Activated naive CD8-positive, alpha-beta T cell (primary cell): ENCODE results near the gene C12orf50.

Source experiments
- H3K27ac Mint-ChIP-seq: one replicate; pipeline ENCODE4 v1.8.0; 2021; ENCODE audit warnings: mixed read lengths
- H3K27me3 Mint-ChIP-seq: one replicate; pipeline ENCODE4 v1.8.0; 2021; ENCODE audit warnings: mixed read lengths
- H3K36me3 Mint-ChIP-seq: one replicate; pipeline ENCODE4 v1.8.0; 2021; ENCODE audit warnings: mixed read lengths
- H3K4me1 Mint-ChIP-seq: one replicate; pipeline ENCODE4 v1.8.0; 2021; ENCODE audit warnings: low read depth, mixed read lengths
- H3K4me3 Mint-ChIP-seq: one replicate; pipeline ENCODE4 v1.8.0; 2021; ENCODE audit warnings: mild to moderate bottlenecking, mixed read lengths
- H3K9me3 Mint-ChIP-seq: one replicate; pipeline ENCODE4 v1.8.0; 2021; ENCODE audit warnings: low read depth, mixed read lengths

C12orf50 gene

DNA sequence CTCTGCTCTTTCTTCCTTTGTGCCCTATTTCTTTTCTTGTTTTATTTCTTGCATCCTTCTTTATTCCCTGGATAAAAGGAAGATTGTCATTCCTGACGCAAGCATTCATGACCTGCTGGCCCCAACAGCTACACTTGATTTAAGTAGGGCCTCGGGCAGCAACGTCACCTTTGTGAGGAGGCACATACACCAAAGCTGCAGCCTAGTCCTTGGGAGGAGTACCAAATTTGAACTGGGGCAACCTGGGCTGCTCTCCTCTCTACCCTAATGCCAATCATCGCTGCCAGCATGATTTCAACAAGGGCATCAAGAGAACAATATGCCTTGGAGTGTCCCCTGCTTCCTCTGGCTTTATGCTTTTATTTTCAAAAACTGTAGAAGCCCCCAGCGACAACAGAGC is 76.4 kb downstream of the C12orf50 start:
- Mint-ChIP-seq H3K36me3 (no peaks in the 10 kb centered on the region), H3K4me3 (no peak overlapping the region), H3K9me3 (no peaks in the 10 kb centered on the region), H3K27me3 (peaks cover 2% of the 10 kb centered on the region), H3K27ac (no peak overlapping the region), H3K4me1 (no peaks in the 10 kb centered on the region)

DNA sequence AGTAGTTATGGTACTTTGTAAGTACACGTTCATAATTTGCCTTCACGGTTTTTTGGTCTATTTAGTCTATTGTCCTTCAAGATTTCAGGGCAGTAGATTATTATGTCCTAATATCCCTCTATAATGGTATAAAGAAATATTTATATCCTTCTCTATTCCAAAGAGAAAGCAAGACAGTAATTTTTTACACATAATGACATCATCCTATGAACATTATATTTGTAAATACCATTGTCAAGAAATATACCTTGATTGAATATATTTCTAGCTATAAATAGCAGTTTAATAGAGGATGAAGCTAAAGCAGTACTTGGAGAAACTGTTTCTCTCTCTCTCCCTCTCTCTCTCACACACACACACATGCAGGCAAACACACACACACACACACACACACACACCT is 77.0 kb downstream of the C12orf50 start:
- Mint-ChIP-seq H3K4me1 (no peaks in the 10 kb centered on the region), H3K27me3 (peaks cover 2% of the 10 kb centered on the region), H3K9me3 (no peaks in the 10 kb centered on the region), H3K4me3 (no peak overlapping the region), H3K36me3 (no peaks in the 10 kb centered on the region), H3K27ac (no peak overlapping the region)

DNA sequence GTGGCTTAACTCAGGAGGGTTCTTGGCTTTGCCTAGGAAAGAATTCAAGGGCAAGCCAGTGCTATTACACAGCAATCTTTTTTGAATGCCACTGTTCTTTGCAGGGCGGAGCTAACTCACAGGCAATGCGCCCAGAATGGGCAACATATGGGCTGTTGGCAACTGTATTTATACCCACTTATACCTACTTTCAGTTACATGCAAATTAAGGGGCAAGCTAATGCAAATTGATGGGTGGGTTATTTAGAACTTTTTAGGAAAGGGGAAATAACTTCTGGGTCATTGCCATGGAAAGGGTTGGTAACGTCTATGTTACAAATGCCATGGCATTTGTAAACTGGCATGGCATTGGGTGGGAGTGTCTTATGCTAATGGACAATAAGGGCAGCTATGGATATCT is 85.4 kb downstream of the C12orf50 start:
- H3K4me3 Mint-ChIP-seq = no peak overlapping the region
- no peaks in the 10 kb centered on the region for H3K27me3 Mint-ChIP-seq
- H3K4me1 Mint-ChIP-seq = no peaks in the 10 kb centered on the region
- no peaks in the 10 kb centered on the region for H3K9me3 Mint-ChIP-seq
- no peak overlapping the region for H3K27ac Mint-ChIP-seq
- no peaks in the 10 kb centered on the region for H3K36me3 Mint-ChIP-seq

DNA sequence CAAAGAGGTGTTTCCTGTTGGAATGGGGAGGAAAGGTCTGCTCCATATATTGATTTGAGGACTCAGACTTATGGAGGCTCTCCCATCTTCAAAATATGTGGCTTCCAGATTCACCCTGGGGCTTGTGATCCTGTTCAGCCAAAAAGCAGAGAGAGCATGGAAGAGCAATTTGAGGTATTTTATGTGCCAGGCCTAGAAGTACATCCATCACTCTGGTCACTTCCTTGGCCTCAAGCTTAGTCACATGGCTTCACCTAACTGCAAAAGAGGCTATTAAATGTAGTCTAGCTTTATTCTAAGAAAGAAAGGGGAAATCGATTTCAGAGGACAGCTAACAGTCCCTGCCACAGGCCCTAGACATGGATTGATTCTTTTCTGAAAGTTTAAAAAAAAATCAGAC is 86.2 kb downstream of the C12orf50 start:
- no peaks in the 10 kb centered on the region for H3K4me1 Mint-ChIP-seq
- H3K27ac Mint-ChIP-seq = no peak overlapping the region
- H3K9me3 Mint-ChIP-seq = no peaks in the 10 kb centered on the region
- no peak overlapping the region for H3K4me3 Mint-ChIP-seq
- no peaks in the 10 kb centered on the region for H3K36me3 Mint-ChIP-seq
- no peaks in the 10 kb centered on the region for H3K27me3 Mint-ChIP-seq

DNA sequence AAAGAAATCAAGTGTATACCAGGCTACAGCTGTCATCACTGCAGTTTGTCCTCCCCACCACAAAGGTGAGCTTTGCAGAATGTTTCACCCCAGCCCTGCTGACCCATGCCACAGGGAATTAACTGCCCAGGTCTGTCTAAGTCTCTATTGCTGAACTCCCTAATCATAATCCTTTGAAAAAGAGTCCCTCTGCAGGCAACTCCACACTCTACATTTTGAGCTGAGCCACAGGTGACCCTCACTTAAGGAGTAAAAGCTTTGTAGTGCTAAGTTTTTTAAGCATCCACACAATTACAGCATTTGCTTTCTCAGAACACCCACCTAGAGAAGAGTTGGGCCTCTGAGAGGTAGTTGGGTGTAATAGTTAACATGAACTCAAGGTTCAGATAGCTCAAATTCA is 90.0 kb downstream of the C12orf50 start:
- Mint-ChIP-seq H3K27me3 (no peaks in the 10 kb centered on the region), H3K36me3 (no peaks in the 10 kb centered on the region), H3K4me3 (no peak overlapping the region), H3K27ac (no peak overlapping the region), H3K4me1 (no peaks in the 10 kb centered on the region), H3K9me3 (peaks cover 3% of the 10 kb centered on the region)

DNA sequence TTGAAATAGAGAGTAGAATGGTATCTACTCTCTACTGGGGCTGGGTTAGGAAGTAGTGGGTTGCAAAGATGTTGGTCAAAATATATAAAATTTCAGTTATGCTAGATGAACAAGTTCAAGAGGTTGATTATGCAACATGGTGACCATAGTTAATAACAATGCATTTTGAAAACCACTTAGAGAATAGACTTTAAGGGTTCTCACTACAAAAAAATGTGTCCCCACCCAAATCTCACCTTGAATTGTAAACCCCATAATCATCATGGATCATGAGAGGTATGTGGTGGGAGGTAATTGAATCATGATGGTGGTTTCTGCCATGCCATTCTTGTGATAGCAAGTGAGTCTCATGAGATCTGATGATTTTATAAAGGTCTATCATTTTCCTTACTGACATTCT is 94.0 kb downstream of the C12orf50 start:
- H3K4me3 Mint-ChIP-seq = no peak overlapping the region
- no peaks in the 10 kb centered on the region for H3K36me3 Mint-ChIP-seq
- H3K27me3 Mint-ChIP-seq = no peaks in the 10 kb centered on the region
- H3K27ac Mint-ChIP-seq = no peak overlapping the region
- H3K9me3 Mint-ChIP-seq = peaks cover 3% of the 10 kb centered on the region
- no peaks in the 10 kb centered on the region for H3K4me1 Mint-ChIP-seq

DNA sequence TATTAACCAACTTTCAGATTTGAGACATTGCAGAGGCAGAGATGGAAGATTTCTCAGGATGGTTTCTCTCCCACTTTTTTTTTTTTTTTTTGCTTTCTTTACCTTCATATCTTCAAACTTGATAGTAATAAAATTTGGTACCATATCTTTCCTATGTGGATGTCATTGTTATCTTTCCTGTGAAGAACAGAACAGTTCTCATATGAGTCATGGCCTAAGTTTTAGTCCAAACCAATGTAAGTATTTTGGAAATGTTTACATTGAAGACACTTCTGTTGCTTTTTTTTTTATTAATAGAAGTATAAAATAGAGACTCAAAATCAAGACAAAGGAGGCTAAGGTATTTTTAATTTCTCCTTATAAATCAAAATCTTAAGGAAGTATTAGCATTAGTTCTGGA is 95.2 kb downstream of the C12orf50 start:
- Mint-ChIP-seq H3K9me3 (peaks cover 3% of the 10 kb centered on the region), H3K4me1 (no peaks in the 10 kb centered on the region), H3K4me3 (no peak overlapping the region), H3K27me3 (no peaks in the 10 kb centered on the region), H3K36me3 (no peaks in the 10 kb centered on the region), H3K27ac (no peak overlapping the region)

DNA sequence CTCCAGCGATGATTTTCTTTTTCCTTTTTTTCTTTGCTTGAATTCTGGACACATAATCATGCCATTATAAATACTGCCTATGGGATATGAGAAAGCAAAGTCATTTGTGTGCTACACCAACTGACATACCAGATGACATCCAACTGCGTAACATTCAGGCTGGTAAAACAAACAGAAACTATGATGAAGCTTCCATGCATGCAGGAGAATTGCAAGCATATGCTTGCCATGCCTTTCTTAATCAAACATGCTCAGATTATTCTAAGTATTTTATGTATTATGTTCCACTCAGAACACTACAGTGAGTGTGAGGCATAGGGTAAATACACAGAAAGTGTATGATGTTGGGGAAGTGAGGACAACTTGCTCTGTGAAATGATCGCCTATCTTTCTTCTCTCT is 97.4 kb downstream of the C12orf50 start:
- no peak overlapping the region for H3K27ac Mint-ChIP-seq
- peaks cover 3% of the 10 kb centered on the region for H3K9me3 Mint-ChIP-seq
- no peak overlapping the region for H3K4me3 Mint-ChIP-seq
- no peaks in the 10 kb centered on the region for H3K4me1 Mint-ChIP-seq
- no peaks in the 10 kb centered on the region for H3K36me3 Mint-ChIP-seq
- H3K27me3 Mint-ChIP-seq = no peaks in the 10 kb centered on the region

DNA sequence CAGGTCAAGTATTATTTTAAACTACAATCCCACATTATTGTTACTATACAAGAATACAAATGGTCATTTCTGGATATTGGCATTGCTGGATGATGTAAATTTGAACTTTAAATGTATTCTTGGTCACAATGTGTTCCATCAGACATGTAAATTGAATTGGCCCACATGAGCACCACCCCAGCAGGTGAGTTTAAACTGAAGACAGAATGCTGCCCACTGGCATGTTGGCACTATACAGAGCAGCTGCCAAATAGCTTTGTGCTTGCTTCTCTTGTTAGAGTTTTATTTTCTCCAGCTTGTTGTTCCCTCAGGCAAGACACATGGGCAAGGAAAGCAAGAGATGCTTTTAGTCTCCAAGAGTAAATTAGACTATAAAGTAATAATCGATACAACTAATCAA is 98.6 kb downstream of the C12orf50 start:
- peaks cover 2% of the 10 kb centered on the region for H3K27me3 Mint-ChIP-seq
- no peak overlapping the region for H3K4me3 Mint-ChIP-seq
- H3K27ac Mint-ChIP-seq = no peak overlapping the region
- no peaks in the 10 kb centered on the region for H3K36me3 Mint-ChIP-seq
- no peaks in the 10 kb centered on the region for H3K4me1 Mint-ChIP-seq
- no peaks in the 10 kb centered on the region for H3K9me3 Mint-ChIP-seq
